GM23338 (cell line): ENCODE measurements around the gene RIPOR3. TPM values are rescaled to one million over a fixed set of nuclear protein-coding genes. Genes with fewer than 3 reads are reported as not detected.

ENCODE experiments used
- ATAC-seq: fragments of 200-7000 bp; cut with Tn5 transposase; 3 replicates; pipeline ENCODE4 v1.9.1; 2020
- DNase-seq: peaks from one replicate; pipeline ENCODE4 v3.0.0-alpha.2; 2015; ENCODE audit warnings: low spot score
- H2AFZ ChIP-seq: fragments of 200-600 bp; sonication (generic); 2 replicates; pipeline ENCODE4 v1.8.0; 2016; ENCODE audit warnings: antibody characterized with exemption, mild to moderate bottlenecking, moderate library complexity
- H3F3A ChIP-seq: fragments of 200-600 bp; sonication (generic); replicated peaks from 2 replicates; pipeline ENCODE4 v1.8.0; 2017; ENCODE audit warnings: antibody characterized with exemption, mixed run types, low read depth
- H3K27ac ChIP-seq: fragments of 200-600 bp; sonication (generic); 2 replicates; pipeline ENCODE4 v1.6.1; 2016; ENCODE audit warnings: low read depth
- H3K27me3 ChIP-seq: fragments of 200-600 bp; sonication (generic); 2 replicates; pipeline ENCODE4 v1.8.0; 2016; ENCODE audit warnings: mild to moderate bottlenecking, mixed run types, moderate library complexity; ENCODE audit not compliant: insufficient read depth
- H3K36me3 ChIP-seq: fragments of 200-600 bp; sonication (generic); 2 replicates; pipeline ENCODE4 v1.8.0; 2016; ENCODE audit warnings: mild to moderate bottlenecking; ENCODE audit not compliant: insufficient read depth
- H3K4me1 ChIP-seq: fragments of 200-600 bp; sonication (generic); 2 replicates; pipeline ENCODE4 v1.8.0; 2016; ENCODE audit warnings: mild to moderate bottlenecking, moderate library complexity; ENCODE audit not compliant: insufficient read depth
- H3K4me2 ChIP-seq: fragments of 200-600 bp; sonication (generic); 2 replicates; pipeline ENCODE4 v1.7.1; 2017; ENCODE audit warnings: mixed run types
- H3K4me3 ChIP-seq: fragments of 200-600 bp; sonication (generic); 2 replicates; pipeline ENCODE4 v1.6.1; 2016; ENCODE audit warnings: mixed run types
- H3K79me2 ChIP-seq: fragments of 200-600 bp; sonication (generic); replicated peaks from 2 replicates; pipeline ENCODE4 v1.8.0; 2017; ENCODE audit warnings: mild to moderate bottlenecking; ENCODE audit not compliant: insufficient read depth
- H3K9me2 ChIP-seq: fragments of 200-600 bp; sonication (generic); 2 replicates; pipeline ENCODE4 v1.8.0; 2017; ENCODE audit not compliant: insufficient read depth
- H4K20me1 ChIP-seq: fragments of 200-600 bp; sonication (generic); replicated peaks from 2 replicates; pipeline ENCODE4 v1.8.0; 2017; ENCODE audit warnings: mild to moderate bottlenecking; ENCODE audit not compliant: insufficient read depth
- H3K27ac Mint-ChIP-seq: 2 replicates; pipeline ENCODE4 v1.8.0; 2020; ENCODE audit warnings: inconsistent platforms, mild to moderate bottlenecking, moderate library complexity, mixed read lengths
- H3K27me3 Mint-ChIP-seq: 3 replicates; pipeline ENCODE4 v1.8.0; 2022; ENCODE audit warnings: low read depth, mild to moderate bottlenecking, moderate library complexity, mixed read lengths, inconsistent platforms; ENCODE audit not compliant: insufficient read depth, poor library complexity
- H3K36me3 Mint-ChIP-seq: 3 replicates; pipeline ENCODE4 v1.8.0; 2021; ENCODE audit warnings: low read depth, mild to moderate bottlenecking, inconsistent platforms, moderate library complexity, mixed read lengths
- H3K4me1 Mint-ChIP-seq: 3 replicates; pipeline ENCODE4 v1.8.0; 2020; ENCODE audit warnings: mild to moderate bottlenecking, inconsistent platforms, mixed read lengths
- H3K4me3 Mint-ChIP-seq: 3 replicates; pipeline ENCODE4 v1.8.0; 2021; ENCODE audit warnings: moderate library complexity, mild to moderate bottlenecking, inconsistent platforms, mixed read lengths
- H3K9me3 Mint-ChIP-seq: 3 replicates; pipeline ENCODE4 v1.8.0; 2020; ENCODE audit warnings: moderate library complexity, mild to moderate bottlenecking, inconsistent platforms, mixed read lengths
- CTCF ChIP-seq, 2 experiments: fragments of 200-600 bp in 1 of 2; sonication (generic) in 1 of 2; conservative IDR thresholded peaks; 2 replicates each; pipeline versions ENCODE4 v1.5.1 to v1.6.1; 2016 to 2017; ENCODE audit warnings: antibody characterized with exemption in 2 of 2, low read depth in 2 of 2, mild to moderate bottlenecking in 2 of 2, moderate library complexity in 1 of 2
- EZH2 ChIP-seq: fragments of 200-600 bp; sonication (generic); IDR thresholded peaks from one replicate; pipeline ENCODE4 v1.8.0; 2017; ENCODE audit warnings: antibody characterized with exemption, mild to moderate bottlenecking, low read depth; ENCODE audit not compliant: unreplicated experiment
- EZH2phosphoT487 ChIP-seq: fragments of 200-600 bp; sonication (generic); IDR thresholded peaks from one replicate; pipeline ENCODE4 v1.8.1; 2018; ENCODE audit warnings: antibody characterized with exemption; ENCODE audit not compliant: unreplicated experiment
- JUNB ChIP-seq: IDR thresholded peaks from one replicate; pipeline ENCODE4 v1.6.1; 2016; ENCODE audit warnings: antibody characterized with exemption; ENCODE audit not compliant: unreplicated experiment
- ZNF331 ChIP-seq: fragments of 250-450 bp; sonication (Bioruptor Pico); IDR thresholded peaks from 2 replicates; pipeline ENCODE4 v1.5.0; 2020; ENCODE audit warnings: low read depth, mild to moderate bottlenecking, moderate library complexity
- polyA plus RNA-seq: library from polyadenylated mRNA; unstranded; fragments of >200 nt; fragmentation: Nextera tagmentation; extraction: Ambion mirVana; gene quantifications from 2 replicates; pipeline ENCODE4 v1.2.1, GENCODE V29; 2016
- total RNA-seq: library from RNA; depleted of rRNA; stranded (reverse); fragments of >200 nt; shearing (Covaris generic); gene quantifications from 2 replicates; pipeline ENCODE4 v1.2.3, GENCODE V29; 2014

RIPOR3 gene
- total and polyA plus RNA-seq, 2 experiments from 2014 or later = 4.9 to 6.3 TPM

- no peak for TF ChIP-seq CTCF (conservative IDR thresholded peaks at IDR 0.05; ENCODE audit: low read depth in 2 of 2)
- TF ChIP-seq EZH2phosphoT487 = no peak
- no peak for TF ChIP-seq ZNF331
These were observed 63.0 kb downstream of the RIPOR3 start (continued) for GRCh38 chr20:50628332-50628731.

- Histone ChIP-seq H3F3A (no peaks in the 10 kb centered on the region), H3K4me3 (no peak overlapping the region), H3K4me1 (peaks cover 5% of the 10 kb centered on the region; the same call in 1 of the 2 replicates), H3K79me2 (no peaks in the 10 kb centered on the region), H3K4me2 (no peak overlapping the region), H3K9me2 (no peaks in the 10 kb centered on the region), H4K20me1 (no peaks in the 10 kb centered on the region), H3K27me3 (no peaks in the 10 kb centered on the region), H3K27ac (no peak overlapping the region), H2AFZ (0 out of 2 replicates have a peak overlapping the region, but pooled peaks have one; percentile 43), H3K36me3 (no peaks in the 10 kb centered on the region)
- Mint-ChIP-seq H3K27me3 (peaks cover 11% of the 10 kb centered on the region), H3K4me1 (peaks cover 16% of the 10 kb centered on the region), H3K36me3 (no peaks in the 10 kb centered on the region), H3K4me3 (no peak overlapping the region), H3K9me3 (no peaks in the 10 kb centered on the region), H3K27ac (no peak overlapping the region)
- DNase-seq = no peak
- no peak for TF ChIP-seq EZH2
- TF ChIP-seq JUNB = no peak
- ATAC-seq = no peak
These were observed 63.6 kb downstream of the RIPOR3 start for GRCh38 chr20:50627747-50628146.

- ATAC-seq = peak; percentile 92
- H3K9me3 Mint-ChIP-seq = peaks cover 8% of the 10 kb centered on the region; the same call in 2 of the 3 replicates
- Histone ChIP-seq H3K4me1 (peaks cover 5% of the 10 kb centered on the region; the same call in 1 of the 2 replicates), H3K9me2 (no peaks in the 10 kb centered on the region), H3K4me2 (peak overlapping the region; percentile 22; the same call in 1 of the 2 replicates), H2AFZ (no peak overlapping the region), H4K20me1 (no peaks in the 10 kb centered on the region), H3K36me3 (no peaks in the 10 kb centered on the region), H3F3A (no peaks in the 10 kb centered on the region), H3K27me3 (no peaks in the 10 kb centered on the region), H3K79me2 (no peaks in the 10 kb centered on the region), H3K27ac (0 out of 2 replicates have a peak overlapping the region, but pooled peaks have one; percentile 50), H3K4me3 (no peak overlapping the region)
- H3K36me3 Mint-ChIP-seq = no peaks in the 10 kb centered on the region
- H3K4me1 Mint-ChIP-seq = peaks cover 16% of the 10 kb centered on the region
- peak; percentile 95 for DNase-seq
- TF ChIP-seq CTCF (conservative IDR thresholded peaks at IDR 0.05; ENCODE audit: low read depth in 2 of 2) = peak; percentile 75 to 97
- no peak for TF ChIP-seq EZH2
- no peak overlapping the region for H3K27ac Mint-ChIP-seq
- H3K4me3 Mint-ChIP-seq = no peak overlapping the region
- H3K27me3 Mint-ChIP-seq = peaks cover 9% of the 10 kb centered on the region
These were observed 65.2 kb downstream of the RIPOR3 start for GRCh38 chr20:50625986-50626677.
